Keratinocyte (primary cell): ENCODE results near the gene BAHD1. TPM values are rescaled to one million over a fixed set of nuclear protein-coding genes. Genes with fewer than 3 reads are reported as not detected.

Source experiments
- DNase-seq: peaks from one replicate; pipeline ENCODE4 v3.0.0-alpha.2; 2011; ENCODE audit warnings: low read depth, missing footprints, low spot score
- FAIRE-seq: peaks from 2 replicates; lab custom pipeline; 2011; peaks lifted over from hg19 to GRCh38; lab: Jason Lieb, UNC
- H2AFZ ChIP-seq: 2 replicates; pipeline ENCODE4 v1.6.0; 2012; ENCODE audit warnings: low read length, control low read depth, inconsistent platforms; ENCODE audit not compliant: control insufficient read depth
- H3K27ac ChIP-seq: 2 replicates; pipeline ENCODE4 v1.5.1; 2011; ENCODE audit warnings: low read length; ENCODE audit not compliant: control insufficient read depth, insufficient read depth
- H3K27me3 ChIP-seq: 3 replicates; pipeline ENCODE4 v1.6.0; 2011; ENCODE audit warnings: low read length; ENCODE audit not compliant: control insufficient read depth, insufficient read depth; ENCODE audit errors: extremely low read depth
- H3K36me3 ChIP-seq, 2 experiments: 2 replicates in 1 of 2; 3 replicates in 1 of 2; pipeline ENCODE4 v1.5.1; 2011; ENCODE audit warnings: low read length in 2 of 2, mild to moderate bottlenecking in 1 of 2; ENCODE audit not compliant: control insufficient read depth in 2 of 2, insufficient read depth in 2 of 2; ENCODE audit errors: extremely low read depth in 1 of 2
- H3K4me1 ChIP-seq: 3 replicates; pipeline ENCODE4 v1.5.1; 2011; ENCODE audit warnings: low read length; ENCODE audit not compliant: control insufficient read depth, insufficient read depth; ENCODE audit errors: extremely low read depth
- H3K4me2 ChIP-seq: 3 replicates; pipeline ENCODE4 v1.6.0; 2011; ENCODE audit warnings: low read depth, low read length; ENCODE audit not compliant: control insufficient read depth, insufficient read depth; ENCODE audit errors: extremely low read depth
- H3K4me3 ChIP-seq, 3 experiments: fragments of 200-600 bp in 1 of 3; sonication (generic) in 1 of 3; 2 replicates in 2 of 3; 3 replicates in 1 of 3; pipeline ENCODE4 v1.5.1; 2011 to 2016; ENCODE audit warnings: low read length in 3 of 3, mild to moderate bottlenecking in 3 of 3, control low read depth in 2 of 3, inconsistent platforms in 1 of 3, low read depth in 1 of 3, mixed read lengths in 1 of 3, mixed run types in 1 of 3, moderate library complexity in 1 of 3; ENCODE audit not compliant: control insufficient read depth in 2 of 3, insufficient read depth in 2 of 3; ENCODE audit errors: extremely low read depth in 1 of 3
- H3K79me2 ChIP-seq: 2 replicates; pipeline ENCODE4 v1.6.0; 2012; ENCODE audit warnings: low read length; ENCODE audit not compliant: control insufficient read depth, insufficient read depth
- H3K9ac ChIP-seq: 3 replicates; pipeline ENCODE4 v1.6.0; 2011; ENCODE audit warnings: low read length; ENCODE audit not compliant: control insufficient read depth, insufficient read depth; ENCODE audit errors: extremely low read depth
- H3K9me1 ChIP-seq: 3 replicates; pipeline ENCODE4 v1.6.0; 2011; ENCODE audit warnings: low read length; ENCODE audit not compliant: control insufficient read depth, insufficient read depth; ENCODE audit errors: extremely low read depth
- H3K9me3 ChIP-seq: 2 replicates; pipeline ENCODE4 v1.5.1; 2012; ENCODE audit warnings: low read depth, low read length; ENCODE audit not compliant: control insufficient read depth
- H4K20me1 ChIP-seq: 3 replicates; pipeline ENCODE4 v1.6.0; 2011; ENCODE audit warnings: low read length; ENCODE audit not compliant: control insufficient read depth, insufficient read depth; ENCODE audit errors: extremely low read depth
- CTCF ChIP-seq, 3 experiments: IDR thresholded peaks in 1 of 3; conservative IDR thresholded peaks in 1 of 3; optimal IDR thresholded peaks in 1 of 3; 2 replicates in 2 of 3; 3 replicates in 1 of 3; pipeline versions ENCODE3 to v1.5.1; 2011; ENCODE audit warnings: low read length in 3 of 3, mild to moderate bottlenecking in 3 of 3, moderate library complexity in 2 of 3, control low read depth in 1 of 3, inconsistent platforms in 1 of 3; ENCODE audit not compliant: insufficient read depth in 2 of 3; ENCODE audit errors: extremely low read depth in 1 of 3
- EZH2 ChIP-seq: IDR thresholded peaks from one replicate; pipeline ENCODE4 v1.6.1; 2012; ENCODE audit warnings: inconsistent platforms, mild to moderate bottlenecking, low read length, moderate library complexity
- dilution Hi-C: fragments of 300-500 bp; cut with MboI; formaldehyde crosslinking; loops from one replicate; pipeline ENCODE4 v1.7.0; 2020; ENCODE audit warnings: low sequenced_read_pairs; ENCODE audit not compliant: extremely low pct_ligation_motif_present
- polyA plus RNA-seq, 5 experiments: library from polyadenylated mRNA; depleted of rRNA in 3 of 5; stranded (reverse) in 3 of 5; stranded (forward) in 1 of 5; unstranded in 1 of 5; fragments of >200 nt; gene quantifications; 1 replicate in 1 of 5; 2 replicates in 3 of 5; 3 replicates in 1 of 5; pipeline versions ENCODE4 v1.2.1 to v1.2.3, GENCODE V29; 2011 to 2012; ENCODE audit warnings: missing spikeins in 2 of 5, low read depth in 1 of 5, low replicate concordance in 1 of 5

BAHD1 gene
- polyA plus RNA-seq, 1 donor (not counting 4 experiments of a cell fraction or from before 2014, with no cell fraction given) = 4.8 TPM

- Histone ChIP-seq H4K20me1 (peaks cover 10% of the 10 kb centered on the region), H3K4me2 (no peak overlapping the region), H3K9me3 (no peaks in the 10 kb centered on the region), H2AFZ (no peak overlapping the region), H3K27me3 (no peaks in the 10 kb centered on the region), H3K36me3 (peaks cover 3 to 12% of the 10 kb centered on the region in 2 experiments), H3K79me2 (peaks cover 10% of the 10 kb centered on the region), H3K9me1 (peaks cover 9% of the 10 kb centered on the region), H3K4me3 (no peak overlapping the region), H3K27ac (no peak overlapping the region), H3K9ac (no peak overlapping the region), H3K4me1 (peaks cover 27% of the 10 kb centered on the region)
- FAIRE-seq = no peak
- dilution Hi-C loops = no loop called here
- DNase-seq = no peak
- TF ChIP-seq CTCF (optimal IDR thresholded peaks at IDR 0.05 in 1 of 3, IDR thresholded peaks at IDR 0.05 in 1 of 3, conservative IDR thresholded peaks at IDR 0.05 in 1 of 3; ENCODE audit: extremely low read depth in 1 of 3, insufficient read depth in 2 of 3, low read length in 3 of 3) = no peak
- TF ChIP-seq EZH2 = no peak
These were observed 18.8 kb downstream of the BAHD1 start for GRCh38 chr15:40459391-40460015.

DNA sequence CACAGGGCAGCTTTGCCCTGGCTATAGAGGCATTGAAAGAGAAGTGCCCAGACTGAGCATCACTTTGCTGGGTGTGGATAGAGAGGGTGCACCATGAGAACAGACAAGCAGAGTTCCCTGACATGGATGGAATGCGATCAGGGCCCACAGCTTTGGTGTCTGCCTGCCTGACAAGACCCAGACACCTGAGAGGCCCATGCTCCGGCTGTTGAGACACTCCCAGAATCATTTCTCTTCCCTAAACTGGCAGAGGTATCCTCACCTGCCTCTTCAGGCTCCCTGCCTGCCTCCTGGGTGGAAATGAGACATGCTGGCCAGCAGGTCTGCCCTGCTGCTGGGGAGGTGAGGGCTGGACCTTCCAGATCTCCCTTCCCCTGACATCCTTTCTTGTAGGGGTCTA is 19.7 kb downstream of the BAHD1 start:
- Histone ChIP-seq H3K9me1 (peaks cover 5% of the 10 kb centered on the region), H3K27ac (no peak overlapping the region), H2AFZ (no peak overlapping the region), H3K79me2 (peaks cover 7% of the 10 kb centered on the region), H3K4me3 (no peak overlapping the region), H3K36me3 (peaks cover 10 to 14% of the 10 kb centered on the region in 2 experiments), H3K9me3 (no peaks in the 10 kb centered on the region), H3K9ac (no peak overlapping the region), H3K27me3 (no peaks in the 10 kb centered on the region), H4K20me1 (peaks cover 7% of the 10 kb centered on the region), H3K4me1 (peaks cover 27% of the 10 kb centered on the region), H3K4me2 (no peak overlapping the region)
- no peak for DNase-seq
- no peak for FAIRE-seq
- dilution Hi-C loops = no loop called here
- TF ChIP-seq EZH2 (no peak), CTCF (optimal IDR thresholded peaks at IDR 0.05 in 1 of 3, IDR thresholded peaks at IDR 0.05 in 1 of 3, conservative IDR thresholded peaks at IDR 0.05 in 1 of 3; ENCODE audit: extremely low read depth in 1 of 3, insufficient read depth in 2 of 3, low read length in 3 of 3) (no peak)
